ENCODE measurements around the gene WDCP. TPM values are rescaled to one million over a fixed set of nuclear protein-coding genes. Genes with fewer than 3 reads are reported as not detected.
"Not testable (repeated sequence)": the region's sequence is repeated elsewhere in the genome, so short reads cannot be mapped to it uniquely, and the experiment has no call there.

Gene WDCP
- total RNA-seq, 1 experiment from 2014 or later = 14.6 TPM

GRCh38 chr2:24072259-24072658 lies 25.1 kb upstream of the WDCP start:
- no peak for DNase-seq (ENCODE audit: low read depth)

GRCh38 chr2:24065341-24065740 lies 18.1 kb upstream of the WDCP start:
- DNase-seq (ENCODE audit: low read depth) = no peak

- no peak for DNase-seq (ENCODE audit: low read depth)
Observed at GRCh38 chr2:24058564-24059271, 11.5 kb upstream of the WDCP start.

- DNase-seq (ENCODE audit: low read depth) = no peak
Observed at GRCh38 chr2:24055750-24056149, 8.6 kb upstream of the WDCP start.

GRCh38 chr2:24054366-24055010 lies 7.3 kb upstream of the WDCP start:
- no peak for DNase-seq (ENCODE audit: low read depth)

GRCh38 chr2:24052951-24053350 lies 5.8 kb upstream of the WDCP start:
- DNase-seq (ENCODE audit: low read depth) = no peak

- no peak for DNase-seq (ENCODE audit: low read depth)
Observed at GRCh38 chr2:24051833-24052232, 4.6 kb upstream of the WDCP start.

- no peak for DNase-seq (ENCODE audit: low read depth)
Observed at GRCh38 chr2:24050041-24050979, 3.1 kb upstream of the WDCP start.

- peak; percentile 49 for DNase-seq (ENCODE audit: low read depth)
Observed at GRCh38 chr2:24049485-24050021, 2.4 kb upstream of the WDCP start, which contains the start of gene FKBP1B. FKBP1B (plus strand) TSS chr2:24049741; CDS start chr2:24049850, 109 bp downstream.

GRCh38 chr2:24048769-24049484 lies 1.7 kb upstream of the WDCP start:
- DNase-seq (ENCODE audit: low read depth) = peak; percentile 21

- DNase-seq (ENCODE audit: low read depth) = no peak
Observed at GRCh38 chr2:24047703-24048033, 477 bp upstream of the WDCP start.

GRCh38 chr2:24046599-24046929 lies 627 bp downstream of the WDCP start:
- DNase-seq (ENCODE audit: low read depth) = no peak

GRCh38 chr2:24045511-24046508 lies 1.4 kb downstream of the WDCP start:
- no peak for DNase-seq (ENCODE audit: low read depth)

GRCh38 chr2:24043133-24043532 lies 4.1 kb downstream of the WDCP start:
- DNase-seq (ENCODE audit: low read depth) = not testable (repeated sequence)

GRCh38 chr2:24040511-24040910 lies 6.7 kb downstream of the WDCP start:
- DNase-seq (ENCODE audit: low read depth) = no peak

- no peak for DNase-seq (ENCODE audit: low read depth)
Observed at GRCh38 chr2:24038786-24039499, 8.2 kb downstream of the WDCP start.

GRCh38 chr2:24026233-24026632 lies 21.0 kb downstream of the WDCP start:
- no peak for DNase-seq (ENCODE audit: low read depth)

GRCh38 chr2:24024996-24025663 lies 22.1 kb downstream of the WDCP start:
- DNase-seq (ENCODE audit: low read depth) = no peak

GRCh38 chr2:24024018-24024417 lies 23.2 kb downstream of the WDCP start:
- no peak for DNase-seq (ENCODE audit: low read depth)
